Sigmoid colon (tissue), 4 donors: ENCODE measurements around the gene TADA3.
A peak's percentile ranks its signal among the peaks of the same experiment; 100 is the strongest.

Experiments used
- CTCF ChIP-seq, 4 experiments: fragments of 450-650 bp in 3 of 4; fragments of 200-600 bp in 1 of 4; IDR thresholded peaks; one replicate each; pipeline ENCODE4 v1.5.1; 2016 to 2019; ENCODE audit warnings: antibody characterized with exemption in 4 of 4, mild to moderate bottlenecking in 3 of 4, moderate library complexity in 2 of 4
- EP300 ChIP-seq, 4 donors: sonication (generic); formaldehyde crosslinking; IDR thresholded peaks; one replicate each; pipeline ENCODE4 v1.6.1; 2017; ENCODE audit warnings: antibody characterized with exemption in 4 of 4
- POLR2A ChIP-seq, 2 donors: fragments of 450-650 bp; IDR thresholded peaks; one replicate each; pipeline ENCODE4 v1.6.1; 2016; ENCODE audit warnings: antibody characterized with exemption in 2 of 2, mild to moderate bottlenecking in 2 of 2, moderate library complexity in 2 of 2
- POLR2AphosphoS5 ChIP-seq, 4 donors: sonication (generic); formaldehyde crosslinking; IDR thresholded peaks; one replicate each; pipeline ENCODE4 v1.6.1; 2017; ENCODE audit warnings: antibody characterized with exemption in 4 of 4

- TF ChIP-seq CTCF (IDR thresholded peaks at IDR 0.05) = no peak
- peak in 1 of 4 donors; percentile 6 for TF ChIP-seq EP300 (IDR thresholded peaks at IDR 0.05)
- TF ChIP-seq POLR2AphosphoS5 (IDR thresholded peaks at IDR 0.05) = peak; percentile 24 to 86 (median 78)
- peak; percentile 47 to 51 for TF ChIP-seq POLR2A (IDR thresholded peaks at IDR 0.05)
Observed at GRCh38 chr3:9731206-9732079, 60.8 kb downstream of the TADA3 start, which contains the start of gene BRPF1.
